A549 treated with dexamethasone at 1 μM for 4 hours (cell line): Measurements from ENCODE around the gene TRMT61A. TPM values are rescaled to one million over a fixed set of nuclear protein-coding genes. Genes with fewer than 3 reads are reported as not detected.

ENCODE experiments used
- total RNA-seq: library from RNA; stranded (reverse); fragments of 200-300 nt; extraction: Qiagen RNA extraction; gene quantifications from 5 replicates; pipeline ENCODE4 v1.2.3, GENCODE V29; 2022

The TRMT61A gene
- 18.3 to 27.2 TPM (median 24.7 TPM) in 5 replicates for total RNA-seq

GRCh38 chr14:103528587-103529382 lies at the start of gene TRMT61A:
Gene TRMT61A, plus strand, starts transcription at chr14:103529196. Its CDS starts 783 bp downstream, at chr14:103529979.

GRCh38 chr14:103522649-103523574 lies 6.1 kb upstream of the TRMT61A start, which contains the start of gene CKB:
Gene CKB, minus strand, starts transcription at chr14:103522830. Its CDS starts 337 bp downstream, at chr14:103522493.

GRCh38 chr14:103562429-103563225 lies 33.6 kb downstream of the TRMT61A start, which contains the start of the genes BAG5 and COA8:
Gene BAG5, minus strand, starts transcription at chr14:103562657. Its CDS starts 1,493 bp downstream, at chr14:103561164.
Gene COA8, plus strand, starts transcription at chr14:103562960. Its CDS starts 42 bp downstream, at chr14:103563002.

Other genes with a start within 250 kb of the TRMT61A start
- 188 to 274 TPM (median 238 TPM) in 5 replicates for gene EIF5, start 195.0 kb upstream of the TRMT61A start, total RNA-seq
- 52.6 to 58.0 TPM (median 55.5 TPM) in 5 replicates for gene MARK3, start 143.8 kb upstream of the TRMT61A start, total RNA-seq
- gene CKB, start 6.4 kb upstream of the TRMT61A start, total RNA-seq, result 157 to 230 TPM (median 213 TPM) in 5 replicates
- gene BAG5, start 33.5 kb downstream of the TRMT61A start, total RNA-seq, result 24.5 to 31.4 TPM (median 26.1 TPM) in 5 replicates
- 46.1 to 51.9 TPM (median 48.8 TPM) in 5 replicates for gene COA8, start 33.8 kb downstream of the TRMT61A start, total RNA-seq
- 79.5 to 116 TPM (median 93.7 TPM) in 5 replicates for gene KLC1, start 100.0 kb downstream of the TRMT61A start, total RNA-seq
- gene XRCC3, start 186.3 kb downstream of the TRMT61A start, total RNA-seq, result 27.4 to 30.3 TPM (median 28.4 TPM) in 5 replicates
- gene ZFYVE21, start 186.6 kb downstream of the TRMT61A start, total RNA-seq, result 35.4 to 46.9 TPM (median 42.6 TPM) in 5 replicates